AG04450 (cell line): Measurements from ENCODE around the gene KCNIP1. TPM values are rescaled to one million over a fixed set of nuclear protein-coding genes. Genes with fewer than 3 reads are reported as not detected.

Experiments
- CTCF ChIA-PET: fragments of 300-600, 350-600 bp; formaldehyde crosslinking; extraction: SDS; loops from one replicate; lab custom pipeline; 2022; ENCODE audit warnings: antibody characterized with exemption, inconsistent platforms; lab: Charles Lee
- POLR2A ChIA-PET: fragments of 350-600 bp; formaldehyde crosslinking; extraction: SDS; loops from one replicate; lab custom pipeline; 2021; ENCODE audit warnings: antibody characterized with exemption, inconsistent platforms; lab: Yijun Ruan, JAX
- DNase-seq: peaks from one replicate; pipeline ENCODE4 v3.0.0-alpha.2; 2011; ENCODE audit warnings: low read depth, low spot score
- H3K27ac ChIP-seq: one replicate; pipeline ENCODE4 v1.5.1; 2012; ENCODE audit warnings: low read depth, low read length, control low read depth
- H3K27me3 ChIP-seq: one replicate; pipeline ENCODE4 v1.6.0; 2012; ENCODE audit warnings: low read length; ENCODE audit not compliant: control insufficient read depth, insufficient read depth
- H3K4me3 ChIP-seq: 2 replicates; pipeline ENCODE4 v1.5.1; 2011; ENCODE audit warnings: mild to moderate bottlenecking, low read depth, low read length, control low read depth
- H3K9me3 ChIP-seq: 2 replicates; pipeline ENCODE4 v1.5.1; 2012; ENCODE audit warnings: low read length; ENCODE audit not compliant: control insufficient read depth, insufficient read depth
- CTCF ChIP-seq: IDR thresholded peaks from 2 replicates; pipeline ENCODE4 v1.5.1; 2011; ENCODE audit warnings: low read depth, low read length, control low read depth, inconsistent platforms
- polyA plus RNA-seq: library from polyadenylated mRNA; depleted of rRNA; stranded (reverse); fragments of >200 nt; gene quantifications from 2 replicates; pipeline ENCODE4 v1.2.3, GENCODE V29; 2011

KCNIP1 gene
- polyA plus RNA-seq, 1 experiment, result not detected

- POLR2A ChIA-PET, result no interaction called here
- H3K4me3 ChIP-seq, result no peak overlapping the region
- CTCF ChIA-PET, result no interaction called here
Measured at GRCh38 chr5:170773024-170773985, 269.5 kb downstream of the KCNIP1 start.

DNA sequence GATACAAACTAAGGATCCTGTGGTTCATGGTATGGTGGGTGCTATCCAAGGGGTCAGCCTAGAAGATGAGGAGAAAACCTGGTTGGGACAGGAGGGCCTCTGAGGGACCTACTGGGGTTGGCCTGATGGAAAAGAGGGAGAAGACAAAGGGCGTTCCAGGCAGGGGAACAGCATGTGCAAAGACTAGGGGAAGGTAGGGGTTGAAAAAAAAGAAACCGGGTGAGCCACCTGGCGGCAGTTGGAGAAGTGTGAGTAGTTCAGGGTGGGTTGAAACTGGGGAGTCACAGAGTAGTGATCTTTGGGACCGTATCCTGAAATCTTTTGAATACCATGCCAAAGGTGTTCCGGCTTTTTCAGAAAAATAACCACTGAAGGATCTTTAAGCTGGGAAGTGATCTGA is 271.0 kb downstream of the KCNIP1 start:
- Histone ChIP-seq H3K27me3 (no peaks in the 10 kb centered on the region), H3K4me3 (no peak overlapping the region), H3K27ac (no peak overlapping the region), H3K9me3 (no peaks in the 10 kb centered on the region)
- CTCF ChIA-PET, result no interaction called here
- POLR2A ChIA-PET, result no interaction called here
- TF ChIP-seq CTCF, result no peak
- DNase-seq, result no peak

More at GRCh38 chr5:170773024-170773985, 269.5 kb downstream of the KCNIP1 start:
- TF ChIP-seq CTCF, result no peak
- Histone ChIP-seq H3K27me3 (peaks cover 4% of the 10 kb centered on the region), H3K27ac (no peak overlapping the region), H3K9me3 (no peaks in the 10 kb centered on the region)
- DNase-seq, result no peak

DNA sequence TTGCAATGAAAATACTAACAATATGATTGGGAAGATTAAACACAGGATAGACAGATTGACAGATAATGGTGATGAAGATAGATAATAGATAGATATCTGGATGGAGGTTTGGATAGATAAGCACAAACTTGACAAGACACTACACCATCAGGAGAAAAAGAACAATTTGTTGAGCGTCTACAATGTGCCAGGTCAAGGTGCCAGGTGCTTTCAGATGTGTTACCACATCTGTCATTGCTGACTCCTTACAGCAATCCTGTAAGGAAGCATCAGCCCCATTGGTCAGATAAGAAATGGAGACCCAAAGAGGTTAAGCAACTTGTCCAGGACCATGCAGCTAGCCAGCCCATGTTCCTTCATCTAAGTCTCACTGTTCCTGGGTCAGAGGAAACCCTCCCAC is 278.1 kb downstream of the KCNIP1 start:
- no peak for DNase-seq
- peaks cover 3% of the 10 kb centered on the region for H3K27me3 ChIP-seq
- no peak for TF ChIP-seq CTCF
- CTCF ChIA-PET, result no interaction called here
- no peak overlapping the region for H3K4me3 ChIP-seq
- no peak overlapping the region for H3K27ac ChIP-seq
- POLR2A ChIA-PET, result no interaction called here
- H3K9me3 ChIP-seq, result no peaks in the 10 kb centered on the region

DNA sequence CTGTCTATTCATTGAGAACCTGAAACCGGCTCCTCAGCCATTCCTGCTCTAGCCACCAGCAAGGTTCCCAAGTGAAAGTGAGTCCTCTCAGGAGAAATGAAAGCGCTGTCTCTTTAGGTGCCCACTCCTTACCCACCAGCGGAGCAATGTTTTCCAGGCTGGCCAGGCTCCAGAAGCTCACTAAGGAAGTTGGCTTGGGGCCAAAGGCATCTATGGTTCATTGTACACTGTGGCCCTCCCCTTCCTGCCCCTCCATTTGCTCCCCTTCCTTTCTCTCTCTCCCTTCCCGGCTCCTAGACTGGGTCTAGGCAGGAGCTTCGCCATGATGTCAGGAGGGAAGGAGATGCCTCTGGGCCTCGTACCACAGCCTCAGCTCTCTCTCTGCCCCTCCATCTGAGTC is 278.6 kb downstream of the KCNIP1 start:
- no peak overlapping the region for H3K27ac ChIP-seq
- ChIA-PET POLR2A (no interaction called here), CTCF (no interaction called here)
- DNase-seq, result no peak
- no peaks in the 10 kb centered on the region for H3K9me3 ChIP-seq
- H3K4me3 ChIP-seq, result no peak overlapping the region
- H3K27me3 ChIP-seq, result peaks cover 3% of the 10 kb centered on the region
- no peak for TF ChIP-seq CTCF
